LNCaP clone FGC (cell line): ENCODE results near the gene FOXK2.

Experiments used
- DNase-seq: peaks from one replicate; pipeline ENCODE4 v3.0.0-alpha.2; 2011; ENCODE audit warnings: low read depth
- H3K4me3 ChIP-seq: 2 replicates; pipeline ENCODE4 v1.5.1; 2011; ENCODE audit warnings: mild to moderate bottlenecking, low read depth, low read length, control low read depth
- CTCF ChIP-seq: IDR thresholded peaks from 2 replicates; pipeline ENCODE4 v1.5.1; 2012; ENCODE audit warnings: mild to moderate bottlenecking; ENCODE audit not compliant: control insufficient read depth, insufficient read depth; ENCODE audit errors: extremely low read depth

The FOXK2 gene

GRCh38 chr17:82489851-82490511 is 29.6 kb upstream of the FOXK2 start:
- DNase-seq = no peak
- H3K4me3 ChIP-seq = no peak overlapping the region

GRCh38 chr17:82490512-82491195 is 28.9 kb upstream of the FOXK2 start:
- DNase-seq = no peak
- no peak for TF ChIP-seq CTCF
- no peak overlapping the region for H3K4me3 ChIP-seq

More at GRCh38 chr17:82489851-82490511, 29.6 kb upstream of the FOXK2 start:
- TF ChIP-seq CTCF = no peak

DNA sequence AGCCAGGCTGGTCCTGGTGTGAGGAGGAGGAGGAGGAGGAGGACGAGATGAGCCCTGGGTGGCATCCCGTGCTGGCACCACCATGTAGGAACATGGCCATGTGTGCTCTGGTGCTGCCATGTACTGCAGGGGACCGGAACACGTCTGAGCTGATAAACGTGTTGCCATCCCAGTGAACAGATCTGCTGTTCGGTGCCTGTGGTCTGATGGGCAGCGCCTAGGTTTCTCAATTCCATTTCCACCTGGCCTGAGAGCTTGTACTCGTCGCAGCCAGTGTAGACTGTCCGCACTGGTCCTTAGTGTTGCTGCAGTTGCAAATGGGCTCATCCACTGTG is 28.4 kb upstream of the FOXK2 start:
- no peak for TF ChIP-seq CTCF
- no peak for DNase-seq
- H3K4me3 ChIP-seq = no peak overlapping the region

DNA sequence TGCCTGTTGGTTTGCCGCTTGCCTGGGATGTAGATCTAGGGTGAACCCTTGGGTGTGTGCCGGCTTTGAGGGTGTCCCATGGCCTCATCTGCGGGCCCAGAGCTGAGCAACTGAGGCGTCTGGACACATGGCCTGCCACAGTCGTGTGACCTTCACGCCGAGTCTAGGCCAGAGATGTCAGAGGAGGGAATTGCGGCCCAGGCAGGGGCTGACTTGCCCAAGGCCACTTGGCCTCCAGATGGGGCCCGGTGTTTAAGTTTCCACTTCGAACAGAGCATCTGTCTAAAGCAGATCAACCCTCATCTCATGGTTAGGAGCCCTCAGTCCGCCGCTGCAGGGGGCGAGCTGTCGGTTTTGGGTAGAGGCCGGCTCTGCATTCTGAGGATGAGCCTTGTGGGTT is 28.0 kb upstream of the FOXK2 start:
- DNase-seq = no peak
- no peak overlapping the region for H3K4me3 ChIP-seq
- no peak for TF ChIP-seq CTCF

GRCh38 chr17:82492643-82493225 is 26.8 kb upstream of the FOXK2 start:
- DNase-seq = no peak
- TF ChIP-seq CTCF = no peak
- no peak overlapping the region for H3K4me3 ChIP-seq

DNA sequence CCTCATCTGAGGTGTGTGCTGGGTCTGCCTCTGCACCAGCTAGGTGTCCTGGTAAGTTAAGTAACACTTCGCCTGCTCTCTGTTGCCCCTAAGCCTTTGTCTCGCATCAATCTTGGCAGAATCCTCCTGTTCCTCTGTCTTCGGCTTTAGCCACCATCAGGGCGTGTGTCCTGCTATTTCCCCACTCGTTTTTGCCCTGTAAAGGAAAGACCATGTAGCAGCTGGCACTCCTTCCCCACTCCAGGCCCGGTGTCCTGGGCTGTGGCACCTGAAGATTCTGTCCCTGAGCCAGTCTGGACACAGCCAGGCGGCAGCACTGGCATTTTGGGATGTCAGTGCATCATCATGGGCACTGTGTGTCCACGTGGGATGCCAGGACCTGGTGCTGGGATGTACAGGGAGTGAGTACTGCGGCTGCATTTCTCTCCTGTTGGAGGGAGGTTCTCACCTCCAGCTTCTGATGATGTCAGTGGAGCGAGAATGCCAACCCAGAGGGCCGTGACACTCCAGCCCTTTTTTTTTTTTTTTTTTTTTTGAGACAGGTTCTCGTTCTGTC is 26.2 kb upstream of the FOXK2 start:
- no peak for DNase-seq
- H3K4me3 ChIP-seq = no peak overlapping the region
- no peak for TF ChIP-seq CTCF
